Lower leg skin (tissue), 4 donors: ENCODE data around the gene DGKB. TPM values are rescaled to one million over a fixed set of nuclear protein-coding genes. Genes with fewer than 3 reads are reported as not detected.

Experiments
- DNase-seq, 2 donors: peaks; one replicate each; pipeline ENCODE4 v3.0.0-alpha.2; 2019; ENCODE audit warnings: low spot score in 2 of 2
- H3K4me3 ChIP-seq: fragments of 200-600 bp; sonication (generic); 2 replicates; pipeline ENCODE4 v1.5.1; 2017; ENCODE audit warnings: mild to moderate bottlenecking, low read depth; ENCODE audit not compliant: poor library complexity, severe bottlenecking
- CTCF ChIP-seq, 3 donors: fragments of 450-650 bp; IDR thresholded peaks; one replicate each; pipeline ENCODE4 v1.5.1; 2016; ENCODE audit warnings: antibody characterized with exemption in 3 of 3, mild to moderate bottlenecking in 3 of 3, moderate library complexity in 2 of 3
- POLR2A ChIP-seq, 2 donors: fragments of 450-650 bp; IDR thresholded peaks; one replicate each; pipeline ENCODE4 v1.6.1; 2016 to 2017; ENCODE audit warnings: antibody characterized with exemption in 2 of 2, mild to moderate bottlenecking in 1 of 2, moderate library complexity in 1 of 2
- WGBS, 2 donors: methylation state at CpG; one replicate each; pipeline ENCODE4 v1.1.5; 2018; 5-methylcytosine and 5-hydroxymethylcytosine counted together
- intact Hi-C: fragments of 100-400 bp; cut with DNase I; formaldehyde crosslinking; loops from one replicate; pipeline ENCODE4 v1.15.0; 2023; ENCODE audit warnings: low total_unique reads
- total RNA-seq, 4 donors: library from RNA; depleted of rRNA; stranded (reverse); fragments of >200 nt; gene quantifications; one replicate each; pipeline ENCODE4 v1.1.0, GENCODE V29; 2016

Gene DGKB
- total RNA-seq, 4 donors from 2014 or later: 0.05 to 0.58 TPM; not detected in 2

DNA sequence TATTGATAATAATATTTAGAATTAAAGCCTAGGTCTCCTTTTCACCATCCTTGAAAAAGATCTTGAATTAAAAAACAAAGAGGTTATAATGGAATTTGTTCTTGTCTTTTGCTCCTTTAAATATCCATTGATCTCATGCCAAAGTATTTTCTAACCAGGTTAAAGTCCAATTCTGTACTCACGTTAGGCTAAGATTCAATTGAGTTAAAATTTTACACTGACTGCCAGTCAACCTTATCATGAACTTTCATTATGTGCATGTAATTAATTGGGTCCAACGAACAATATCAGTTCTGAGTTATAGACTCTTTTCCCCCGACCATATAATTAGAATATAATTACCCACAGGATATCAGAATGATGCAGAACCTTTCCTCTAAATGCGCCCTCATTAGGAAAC, 266.6 kb downstream of the DGKB start:
- H3K4me3 ChIP-seq: no peak overlapping the region
- TF ChIP-seq POLR2A (IDR thresholded peaks at IDR 0.05) (no peak), CTCF (IDR thresholded peaks at IDR 0.05) (no peak)
- WGBS, 2 donors: 66% methylated on average over 4 of the region's 4 CpGs
- intact Hi-C loops: no loop called here
- DNase-seq: no peak

GRCh38 chr7:14630048-14630447, 272.5 kb downstream of the DGKB start:
- intact Hi-C loops: no loop called here
- TF ChIP-seq POLR2A (IDR thresholded peaks at IDR 0.05) (no peak), CTCF (IDR thresholded peaks at IDR 0.05) (no peak)
- WGBS, 2 donors: 80 to 81% methylated on average over 2 of the region's 2 CpGs
- H3K4me3 ChIP-seq: no peak overlapping the region
- DNase-seq: no peak

DNA sequence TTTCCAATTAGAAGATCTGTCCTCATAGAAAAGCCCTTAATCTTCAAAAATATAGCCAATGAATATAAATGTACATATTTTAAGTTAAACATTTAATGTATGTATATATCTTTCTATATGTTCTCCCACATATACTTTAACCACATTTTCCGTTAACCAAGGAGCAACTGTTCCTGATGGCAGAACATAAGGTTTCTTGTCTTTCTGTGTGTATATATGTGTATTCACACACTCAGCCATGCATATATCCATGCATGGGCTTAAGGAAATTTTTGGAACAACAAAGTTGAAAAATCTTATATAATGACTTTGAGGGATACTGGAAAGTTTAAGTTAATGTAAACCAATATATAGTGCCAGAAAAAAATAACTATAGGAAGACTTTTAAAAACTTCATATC, 274.0 kb downstream of the DGKB start:
- WGBS, 2 donors: 86 to 96% methylated on average over 1 of the region's 1 CpG
- no peak for DNase-seq
- intact Hi-C loops: no loop called here
- TF ChIP-seq CTCF (IDR thresholded peaks at IDR 0.05) (no peak), POLR2A (IDR thresholded peaks at IDR 0.05) (no peak)
- no peak overlapping the region for H3K4me3 ChIP-seq

DNA sequence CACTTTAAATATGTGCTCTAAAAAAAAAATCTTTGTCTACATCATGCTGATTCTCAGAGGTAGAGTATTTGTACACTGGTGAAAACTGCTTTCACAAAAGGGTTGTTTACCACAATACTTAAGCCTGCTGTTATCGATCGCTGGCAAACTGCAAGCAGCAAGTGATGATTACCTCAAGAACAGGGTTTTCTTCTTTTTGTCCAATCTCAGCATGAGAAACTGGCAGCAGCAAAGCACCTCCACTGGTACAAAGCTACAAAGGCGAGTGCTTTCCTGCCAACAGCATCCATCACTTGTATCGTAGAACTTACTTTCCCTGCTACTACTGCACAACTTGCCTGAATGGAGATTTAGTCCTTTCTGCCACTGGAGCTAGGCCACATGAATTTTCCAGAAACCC, 276.5 kb downstream of the DGKB start:
- intact Hi-C loops: no loop called here
- H3K4me3 ChIP-seq: no peak overlapping the region
- 81 to 88% methylated on average over 4 of the region's 4 CpGs for WGBS, 2 donors
- DNase-seq: no peak
- no peak for TF ChIP-seq POLR2A (IDR thresholded peaks at IDR 0.05)
- no peak for TF ChIP-seq CTCF (IDR thresholded peaks at IDR 0.05)

- TF ChIP-seq CTCF (IDR thresholded peaks at IDR 0.05): no peak
- TF ChIP-seq POLR2A (IDR thresholded peaks at IDR 0.05): no peak
- no peak for DNase-seq
- H3K4me3 ChIP-seq: no peak overlapping the region
- intact Hi-C loops: no loop called here
Measured at GRCh38 chr7:14622559-14622958, 280.0 kb downstream of the DGKB start.

DNA sequence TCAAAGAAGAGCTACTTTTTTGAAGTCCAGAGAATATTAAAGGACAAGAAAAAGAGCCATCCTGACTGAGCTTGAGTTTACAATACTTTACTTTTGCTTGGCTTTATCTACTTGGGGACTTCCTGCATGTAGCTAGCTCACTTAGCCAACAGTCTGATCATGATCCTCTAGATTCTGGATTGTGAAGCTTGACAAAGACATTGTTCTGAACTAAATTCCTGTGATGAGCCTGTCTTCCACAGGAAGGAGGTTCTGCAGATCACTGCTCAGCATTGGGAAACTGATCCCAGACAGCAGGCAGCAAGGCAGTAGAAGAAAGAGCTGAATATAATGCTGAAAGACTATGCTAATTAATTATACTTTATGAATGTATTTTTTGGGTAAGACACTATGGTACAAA, 296.4 kb downstream of the DGKB start:
- intact Hi-C loops: no loop called here
- TF ChIP-seq CTCF (IDR thresholded peaks at IDR 0.05): no peak
- no peak for TF ChIP-seq POLR2A (IDR thresholded peaks at IDR 0.05)
- DNase-seq: no peak

More for the DNA sequence above, 296.4 kb downstream of the DGKB start:
- H3K4me3 ChIP-seq: no peak overlapping the region
